Neural progenitor cell (in vitro differentiated cells): ENCODE measurements around the gene PCK1. TPM values are rescaled to one million over a fixed set of nuclear protein-coding genes. Genes with fewer than 3 reads are reported as not detected.

Source experiments
- DNase-seq: peaks from one replicate; pipeline ENCODE4 v3.0.0-alpha.2; 2016; ENCODE audit warnings: low spot score
- H2AFZ ChIP-seq: fragments of 200-600 bp; sonication (generic); replicated peaks from 2 replicates; pipeline ENCODE4 v1.6.1; 2016; ENCODE audit warnings: antibody characterized with exemption
- H3F3A ChIP-seq: fragments of 200-600 bp; sonication (generic); 2 replicates; pipeline ENCODE4 v1.6.1; 2016; ENCODE audit warnings: antibody characterized with exemption, low read depth
- H3K27ac ChIP-seq: fragments of 200-600 bp; sonication (generic); 2 replicates; pipeline ENCODE4 v1.5.1; 2016; ENCODE audit warnings: mild to moderate bottlenecking
- H3K27me3 ChIP-seq: fragments of 200-600 bp; sonication (generic); 2 replicates; pipeline ENCODE4 v1.6.1; 2016; ENCODE audit warnings: mild to moderate bottlenecking, moderate library complexity
- H3K36me3 ChIP-seq: fragments of 200-600 bp; sonication (generic); 2 replicates; pipeline ENCODE4 v1.5.1; 2016
- H3K4me1 ChIP-seq: fragments of 200-600 bp; sonication (generic); 2 replicates; pipeline ENCODE4 v1.6.1; 2016; ENCODE audit warnings: mixed run types
- H3K4me2 ChIP-seq: fragments of 200-600 bp; sonication (generic); 2 replicates; pipeline ENCODE4 v1.6.1; 2016
- H3K4me3 ChIP-seq: fragments of 200-600 bp; sonication (generic); 2 replicates; pipeline ENCODE4 v1.5.1; 2016
- H3K79me2 ChIP-seq: fragments of 200-600 bp; sonication (generic); 2 replicates; pipeline ENCODE4 v1.6.1; 2016; ENCODE audit warnings: low read depth
- H3K9ac ChIP-seq: fragments of 200-600 bp; sonication (generic); 2 replicates; pipeline ENCODE4 v1.6.1; 2016
- H3K9me3 ChIP-seq: fragments of 200-600 bp; sonication (generic); 2 replicates; pipeline ENCODE4 v1.5.1; 2016; ENCODE audit warnings: low read depth
- H4K20me1 ChIP-seq: fragments of 200-600 bp; sonication (generic); 2 replicates; pipeline ENCODE4 v1.6.1; 2016; ENCODE audit warnings: low read depth
- H3K27ac Mint-ChIP-seq: 3 replicates; pipeline ENCODE4 v1.8.0; 2021; ENCODE audit warnings: mixed read lengths
- H3K27me3 Mint-ChIP-seq: 2 replicates; pipeline ENCODE4 v1.8.0; 2022; ENCODE audit warnings: low read depth, mild to moderate bottlenecking, inconsistent platforms, moderate library complexity, mixed read lengths; ENCODE audit not compliant: insufficient read depth
- H3K36me3 Mint-ChIP-seq: 3 replicates; pipeline ENCODE4 v1.8.0; 2021; ENCODE audit warnings: mixed read lengths
- H3K4me1 Mint-ChIP-seq: 3 replicates; pipeline ENCODE4 v1.8.0; 2021; ENCODE audit warnings: mixed read lengths
- H3K4me3 Mint-ChIP-seq: 3 replicates; pipeline ENCODE4 v1.8.0; 2021; ENCODE audit warnings: mild to moderate bottlenecking, moderate library complexity, mixed read lengths
- H3K9me3 Mint-ChIP-seq: 3 replicates; pipeline ENCODE4 v1.8.0; 2020; ENCODE audit warnings: mixed read lengths
- EZH2 ChIP-seq: fragments of 200-600 bp; sonication (generic); IDR thresholded peaks from 2 replicates; pipeline ENCODE4 v1.6.1; 2017; ENCODE audit warnings: antibody characterized with exemption, mild to moderate bottlenecking, moderate library complexity
- EZH2phosphoT487 ChIP-seq: fragments of 200-600 bp; sonication (generic); IDR thresholded peaks from 2 replicates; pipeline ENCODE4 v1.6.1; 2017; ENCODE audit warnings: antibody characterized with exemption
- total RNA-seq: library from RNA; depleted of rRNA; stranded (reverse); fragments of >200 nt; gene quantifications from 2 replicates; pipeline ENCODE4 v1.2.3, GENCODE V29; 2015; ENCODE audit warnings: low replicate concordance
- TF ChIP-seq, protein P1 (sequence below): fragments of 200-600 bp; sonication (generic); IDR thresholded peaks from 2 replicates; pipeline ENCODE4 v1.5.1; 2017; ENCODE audit warnings: antibody characterized with exemption, mild to moderate bottlenecking

The PCK1 gene
- total RNA-seq, 1 donor from 2014 or later = not detected

DNA sequence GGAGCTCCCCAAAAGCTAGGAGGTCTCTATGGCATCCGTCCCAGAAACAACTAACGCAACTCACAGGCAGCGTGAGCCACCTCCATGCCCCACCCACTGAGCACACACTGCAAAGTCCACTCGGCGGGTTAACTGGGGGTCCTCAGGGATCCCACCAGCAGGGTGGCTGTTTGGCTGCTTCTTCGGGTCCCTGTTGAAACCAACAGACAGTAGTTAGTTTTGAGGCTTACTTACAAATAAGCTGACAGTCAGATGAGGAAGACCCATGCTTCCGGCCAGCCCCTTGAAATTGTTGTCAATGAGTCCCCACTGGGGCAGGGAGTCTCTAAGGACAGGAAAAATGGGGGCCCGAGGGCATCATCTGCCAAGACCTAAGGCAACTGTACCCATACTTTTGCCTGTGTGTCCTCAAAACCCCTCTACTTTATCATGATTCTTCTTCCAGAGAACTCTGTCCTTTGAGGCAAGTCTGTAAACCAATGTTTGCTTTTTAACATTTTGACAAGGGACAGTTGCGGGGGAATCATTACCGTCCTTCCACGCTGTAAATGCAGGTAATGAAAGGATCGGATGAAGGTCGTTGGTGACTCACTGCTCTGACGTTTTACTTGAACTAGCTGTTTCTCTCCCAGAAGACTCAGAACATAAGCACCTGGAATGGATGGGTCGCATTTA lies 2.2 kb upstream of the PCK1 start:
- no peaks in the 10 kb centered on the region for H3K4me1 ChIP-seq
- no peaks in the 10 kb centered on the region for H3K27me3 ChIP-seq
- H3K27ac ChIP-seq = no peak overlapping the region
- no peaks in the 10 kb centered on the region for H3K9me3 ChIP-seq
- no peaks in the 10 kb centered on the region for H3K36me3 ChIP-seq
- TF ChIP-seq EZH2phosphoT487 (no peak), EZH2 (no peak)
- TF ChIP-seq, protein P1, sequence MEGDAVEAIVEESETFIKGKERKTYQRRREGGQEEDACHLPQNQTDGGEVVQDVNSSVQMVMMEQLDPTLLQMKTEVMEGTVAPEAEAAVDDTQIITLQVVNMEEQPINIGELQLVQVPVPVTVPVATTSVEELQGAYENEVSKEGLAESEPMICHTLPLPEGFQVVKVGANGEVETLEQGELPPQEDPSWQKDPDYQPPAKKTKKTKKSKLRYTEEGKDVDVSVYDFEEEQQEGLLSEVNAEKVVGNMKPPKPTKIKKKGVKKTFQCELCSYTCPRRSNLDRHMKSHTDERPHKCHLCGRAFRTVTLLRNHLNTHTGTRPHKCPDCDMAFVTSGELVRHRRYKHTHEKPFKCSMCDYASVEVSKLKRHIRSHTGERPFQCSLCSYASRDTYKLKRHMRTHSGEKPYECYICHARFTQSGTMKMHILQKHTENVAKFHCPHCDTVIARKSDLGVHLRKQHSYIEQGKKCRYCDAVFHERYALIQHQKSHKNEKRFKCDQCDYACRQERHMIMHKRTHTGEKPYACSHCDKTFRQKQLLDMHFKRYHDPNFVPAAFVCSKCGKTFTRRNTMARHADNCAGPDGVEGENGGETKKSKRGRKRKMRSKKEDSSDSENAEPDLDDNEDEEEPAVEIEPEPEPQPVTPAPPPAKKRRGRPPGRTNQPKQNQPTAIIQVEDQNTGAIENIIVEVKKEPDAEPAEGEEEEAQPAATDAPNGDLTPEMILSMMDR = no peak
- H3K79me2 ChIP-seq = no peaks in the 10 kb centered on the region
- H2AFZ ChIP-seq = no peak overlapping the region
- H3K9me3 Mint-ChIP-seq = peaks cover 1% of the 10 kb centered on the region
- H3K4me1 Mint-ChIP-seq = peaks cover 9% of the 10 kb centered on the region
- no peak for DNase-seq
- H4K20me1 ChIP-seq = no peaks in the 10 kb centered on the region
- H3K36me3 Mint-ChIP-seq = no peaks in the 10 kb centered on the region
- no peak overlapping the region for H3K4me2 ChIP-seq
- H3K27ac Mint-ChIP-seq = no peak overlapping the region
- H3K9ac ChIP-seq = no peak overlapping the region
- no peaks in the 10 kb centered on the region for H3F3A ChIP-seq
- no peak overlapping the region for H3K4me3 Mint-ChIP-seq
- peaks cover 7% of the 10 kb centered on the region for H3K27me3 Mint-ChIP-seq
- H3K4me3 ChIP-seq = no peak overlapping the region

DNA sequence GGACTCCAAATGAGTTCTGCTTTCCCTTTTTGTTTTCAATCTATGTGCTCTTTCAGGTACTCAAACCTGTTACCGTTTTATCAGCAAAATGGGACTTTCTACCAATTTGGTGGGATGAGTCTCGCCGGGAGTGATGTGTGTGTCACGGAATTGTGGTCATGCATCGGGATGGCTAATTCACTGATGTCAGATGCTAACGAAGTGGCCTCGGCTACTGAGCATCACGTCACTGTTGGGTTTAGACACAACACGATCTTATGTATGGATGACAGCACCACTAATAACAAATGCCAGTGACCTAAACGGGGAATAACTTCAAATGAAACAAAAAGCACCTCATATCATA lies 1.6 kb upstream of the PCK1 start:
- Histone ChIP-seq H2AFZ (no peak overlapping the region), H3K36me3 (no peaks in the 10 kb centered on the region), H3K79me2 (no peaks in the 10 kb centered on the region), H3K27me3 (no peaks in the 10 kb centered on the region), H3K4me1 (no peaks in the 10 kb centered on the region), H4K20me1 (no peaks in the 10 kb centered on the region), H3K4me2 (no peak overlapping the region), H3K27ac (no peak overlapping the region), H3K9me3 (no peaks in the 10 kb centered on the region), H3F3A (no peaks in the 10 kb centered on the region), H3K9ac (no peak overlapping the region), H3K4me3 (no peak overlapping the region)
- no peak for DNase-seq
- H3K36me3 Mint-ChIP-seq = no peaks in the 10 kb centered on the region
- H3K27me3 Mint-ChIP-seq = peaks cover 7% of the 10 kb centered on the region
- peaks cover 9% of the 10 kb centered on the region for H3K4me1 Mint-ChIP-seq
- no peak overlapping the region for H3K4me3 Mint-ChIP-seq
- H3K9me3 Mint-ChIP-seq = peaks cover 2% of the 10 kb centered on the region
- TF ChIP-seq, protein P1 = no peak
- TF ChIP-seq EZH2 (no peak), EZH2phosphoT487 (no peak)
- no peak overlapping the region for H3K27ac Mint-ChIP-seq

DNA sequence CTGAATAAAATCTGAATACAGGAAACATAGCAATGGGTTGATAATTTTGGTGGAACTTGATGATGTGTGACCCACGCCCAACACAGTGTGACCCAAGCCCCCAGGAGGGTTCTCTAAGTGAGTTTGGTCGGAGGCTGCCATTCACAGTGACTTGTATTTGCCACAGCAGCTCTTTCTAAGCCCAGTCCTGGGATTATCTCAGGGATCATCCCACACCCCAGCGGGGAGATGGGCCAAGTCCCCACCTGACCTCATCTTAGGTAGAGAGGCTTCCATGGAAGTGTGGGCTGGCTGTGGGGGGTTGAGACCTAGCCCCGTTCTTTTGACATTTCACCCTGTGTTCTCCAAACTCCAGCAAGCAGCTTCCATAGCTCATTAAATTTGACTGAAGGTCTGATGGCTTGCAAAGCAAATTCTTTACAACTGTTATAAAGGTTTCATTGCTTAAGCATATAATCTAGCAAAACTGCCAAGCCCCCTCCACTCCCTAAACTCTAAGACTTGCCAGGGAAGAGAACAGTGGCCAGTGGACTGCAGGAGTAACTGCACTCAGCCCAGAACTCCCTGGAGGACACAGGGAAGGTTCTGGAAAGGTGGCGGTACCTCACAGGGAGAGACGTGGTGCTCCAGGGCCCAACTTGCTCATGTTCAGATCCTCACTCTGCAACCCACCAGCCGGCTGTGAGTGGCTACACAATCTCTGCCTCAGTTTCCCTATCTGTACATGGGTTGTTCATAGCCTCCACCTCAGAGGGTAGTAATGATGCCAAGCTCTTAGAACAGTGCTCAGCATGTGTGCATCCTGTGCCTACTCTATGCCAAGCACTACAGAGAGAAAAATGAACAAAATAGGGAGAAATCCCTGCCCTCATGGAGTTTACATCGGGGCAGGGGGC lies 1.0 kb upstream of the PCK1 start:
- Histone ChIP-seq H3K9me3 (no peaks in the 10 kb centered on the region), H3K9ac (no peak overlapping the region), H3K36me3 (no peaks in the 10 kb centered on the region), H3K27ac (no peak overlapping the region), H3K4me1 (no peaks in the 10 kb centered on the region), H3K27me3 (no peaks in the 10 kb centered on the region), H3F3A (no peaks in the 10 kb centered on the region), H3K4me3 (no peak overlapping the region), H3K79me2 (no peaks in the 10 kb centered on the region), H3K4me2 (no peak overlapping the region), H4K20me1 (no peaks in the 10 kb centered on the region), H2AFZ (no peak overlapping the region)
- Mint-ChIP-seq H3K4me1 (peaks cover 7% of the 10 kb centered on the region), H3K36me3 (no peaks in the 10 kb centered on the region), H3K4me3 (no peak overlapping the region), H3K9me3 (peaks cover 2% of the 10 kb centered on the region), H3K27me3 (peaks cover 7% of the 10 kb centered on the region), H3K27ac (no peak overlapping the region)
- no peak for DNase-seq
- no peak for TF ChIP-seq EZH2phosphoT487
- TF ChIP-seq EZH2 = no peak
- TF ChIP-seq, protein P1 = no peak
